Stomach (tissue), 9 donors: Measurements from ENCODE around the gene DDX39B. TPM values are rescaled to one million over a fixed set of nuclear protein-coding genes. Genes with fewer than 3 reads are reported as not detected.

Experiments
- DNase-seq, 2 donors: peaks; one replicate each; pipeline versions ENCODE4 v3.0.0 to v3.0.0-alpha.2; 2013 to 2019
- H3K27ac ChIP-seq, 5 donors: fragments of 200-600 bp in 4 of 5; sonication (generic) in 4 of 5; one replicate each; pipeline ENCODE4 v1.5.1; 2013 to 2019; ENCODE audit warnings: mild to moderate bottlenecking in 1 of 5, moderate library complexity in 1 of 5
- H3K27me3 ChIP-seq, 3 donors: fragments of 200-600 bp; sonication (generic); one replicate each; pipeline ENCODE4 v1.5.1; 2017 to 2019; ENCODE audit warnings: mixed run types in 1 of 3
- H3K36me3 ChIP-seq, 4 donors: fragments of 200-600 bp; sonication (generic); 1 replicate in 3 of 4; 2 replicates in 1 of 4; pipeline ENCODE4 v1.5.1; 2016 to 2019
- H3K4me1 ChIP-seq, 4 donors: fragments of 200-600 bp; sonication (generic); one replicate each; pipeline ENCODE4 v1.5.1; 2016 to 2019
- H3K4me3 ChIP-seq, 4 donors: fragments of 200-600 bp; sonication (generic) in 3 of 4; one replicate each; pipeline ENCODE4 v1.5.1; 2016 to 2019; ENCODE audit warnings: mild to moderate bottlenecking in 1 of 4
- H3K9me3 ChIP-seq, 4 donors: fragments of 200-600 bp; sonication (generic); one replicate each; pipeline ENCODE4 v1.5.1; 2016 to 2019
- CTCF ChIP-seq, 7 experiments: fragments of 450-650 bp in 4 of 7; fragments of 200-600 bp in 3 of 7; sonication (generic) in 3 of 7; IDR thresholded peaks; one replicate each; pipeline ENCODE4 v1.5.1; 2016 to 2019; ENCODE audit warnings: antibody characterized with exemption in 7 of 7, control low read depth in 2 of 7, mild to moderate bottlenecking in 1 of 7
- EP300 ChIP-seq: sonication (generic); formaldehyde crosslinking; IDR thresholded peaks from one replicate; pipeline ENCODE4 v1.6.1; 2017; ENCODE audit warnings: antibody characterized with exemption
- POLR2A ChIP-seq, 4 donors: fragments of 450-650 bp; IDR thresholded peaks; one replicate each; pipeline ENCODE4 v1.6.1; 2016; ENCODE audit warnings: antibody characterized with exemption in 4 of 4, control low read depth in 2 of 4, mild to moderate bottlenecking in 1 of 4, moderate library complexity in 1 of 4
- POLR2AphosphoS5 ChIP-seq, 3 donors: sonication (generic); formaldehyde crosslinking; IDR thresholded peaks; one replicate each; pipeline ENCODE4 v1.6.1; 2016; ENCODE audit warnings: antibody characterized with exemption in 3 of 3
- WGBS, 5 donors: extraction: QIAGEN DNeasy Blood & Tissue Kit in 3 of 5; methylation state at CpG; one replicate each; pipeline versions ENCODE4 v1.1.5 to v1.1.7; 2013 to 2018; 5-methylcytosine and 5-hydroxymethylcytosine counted together
- intact Hi-C: fragments of 100-400 bp; cut with DNase I; formaldehyde crosslinking; loops from one replicate; pipeline ENCODE4 v1.15.1; 2023; ENCODE audit warnings: low total_unique reads
- polyA plus RNA-seq, 3 donors: library from polyadenylated mRNA; stranded (reverse); fragments of 200-250 nt; gene quantifications; one replicate each; pipeline ENCODE4 v1.2.3, GENCODE V29; 2013
- total RNA-seq, 5 donors: library from RNA; depleted of rRNA; stranded (reverse); fragments of >200 nt; gene quantifications; one replicate each; pipeline versions ENCODE4 v1.1.0 to v1.2.3, GENCODE V29; 2014 to 2016
- donor health status: healthy with polysubstance abuse.
- donor health status: Bipolar disorder and iron deficiency.
- donor health status: healthy.

Gene DDX39B
- total and polyA plus RNA-seq, 8 donors, result 198 to 445 (median 255) TPM

DNA sequence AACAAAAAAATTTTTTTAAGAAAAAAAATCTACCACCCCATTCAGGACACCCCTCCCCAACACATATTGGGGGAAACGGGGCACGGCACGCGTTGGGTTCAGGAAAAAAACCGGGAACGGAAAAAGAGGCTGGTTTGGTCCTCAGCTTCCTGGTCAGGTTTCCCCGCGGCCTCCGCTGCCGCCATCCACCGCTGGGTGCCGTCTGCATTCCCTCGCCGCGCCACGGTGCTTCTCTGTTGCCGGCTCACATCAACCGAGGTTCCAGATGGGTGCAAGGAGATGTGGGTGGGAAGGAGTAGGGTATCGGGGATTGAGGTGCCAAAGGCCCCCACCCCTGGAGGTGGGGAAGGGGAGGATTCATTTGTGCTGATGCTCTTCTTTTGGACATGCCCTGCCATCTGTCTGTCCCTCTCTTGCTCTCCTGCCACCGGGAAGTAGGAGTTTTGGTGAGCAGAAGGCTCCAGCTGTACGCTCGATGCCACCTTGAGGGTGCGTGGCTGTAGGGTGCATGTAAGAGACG is 7.2 kb downstream of the DDX39B start:
- no peak overlapping the region for H3K4me3 ChIP-seq
- intact Hi-C loops, result no loop called here
- H3K27ac ChIP-seq, result no peak overlapping the region
- H3K4me1 ChIP-seq, result peaks cover 12 to 42% (median 31%) of the 10 kb centered on the region in 4 donors
- no peaks in the 10 kb centered on the region for H3K27me3 ChIP-seq
- TF ChIP-seq POLR2AphosphoS5 (IDR thresholded peaks at IDR 0.05) (no peak), CTCF (IDR thresholded peaks at IDR 0.05) (no peak), EP300 (no peak), POLR2A (IDR thresholded peaks at IDR 0.05) (no peak)
- peaks cover 96 to 100% (median 100%) of the 10 kb centered on the region in 4 donors for H3K36me3 ChIP-seq
- WGBS, 5 donors, result 90 to 91% (median 90%) methylated on average over 24 of the region's 24 CpGs
- H3K9me3 ChIP-seq, result no peaks in the 10 kb centered on the region
- DNase-seq, result no peak

DNA sequence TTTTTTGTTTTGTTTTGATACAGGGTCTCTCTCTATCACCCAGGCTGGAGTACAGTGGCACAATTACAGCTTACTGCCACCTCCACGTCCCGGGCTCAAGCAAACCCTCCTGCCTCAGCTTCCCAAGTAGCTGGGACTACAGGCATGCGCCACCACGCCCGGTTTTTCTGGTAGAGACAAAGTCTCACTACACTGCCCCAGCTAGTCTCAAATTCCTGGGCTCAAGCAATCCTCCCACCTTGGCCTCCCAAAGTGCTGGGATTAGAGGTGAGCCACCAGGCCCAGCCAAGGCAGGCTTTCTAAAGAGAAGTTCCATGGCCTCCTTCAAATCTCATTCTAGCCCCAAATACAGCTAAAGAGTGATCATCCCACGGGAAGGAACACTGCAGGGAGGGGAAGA is 7.8 kb downstream of the DDX39B start:
- DNase-seq, result no peak
- intact Hi-C loops, result no loop called here
- Histone ChIP-seq H3K27me3 (no peaks in the 10 kb centered on the region), H3K4me3 (no peak overlapping the region), H3K36me3 (peaks cover 91 to 98% (median 97%) of the 10 kb centered on the region in 4 donors), H3K9me3 (no peaks in the 10 kb centered on the region), H3K27ac (no peak overlapping the region), H3K4me1 (peaks cover 6 to 36% (median 26%) of the 10 kb centered on the region in 4 donors)
- 86 to 97% (median 94%) methylated on average over 6 of the region's 6 CpGs for WGBS, 5 donors
- TF ChIP-seq POLR2AphosphoS5 (IDR thresholded peaks at IDR 0.05), result peak in 1 of 3 donors; percentile 2
- TF ChIP-seq EP300, result no peak
- TF ChIP-seq POLR2A (IDR thresholded peaks at IDR 0.05), result no peak

- H3K4me3 ChIP-seq, result no peak overlapping the region
- peaks cover under 1 to 35% (median 21%) of the 10 kb centered on the region in 4 donors for H3K4me1 ChIP-seq
- intact Hi-C loops, result no loop called here
- 74 to 100% (median 82%) methylated on average over 1 of the region's 1 CpG for WGBS, 5 donors
- no peaks in the 10 kb centered on the region for H3K27me3 ChIP-seq
- TF ChIP-seq POLR2AphosphoS5 (IDR thresholded peaks at IDR 0.05) (no peak), POLR2A (IDR thresholded peaks at IDR 0.05) (no peak), CTCF (IDR thresholded peaks at IDR 0.05) (no peak), EP300 (no peak)
- H3K9me3 ChIP-seq, result no peaks in the 10 kb centered on the region
- H3K36me3 ChIP-seq, result peaks cover 87 to 93% (median 91%) of the 10 kb centered on the region in 4 donors
- no peak for DNase-seq
- no peak overlapping the region for H3K27ac ChIP-seq
Measured at GRCh38 chr6:31533455-31533841, 8.4 kb downstream of the DDX39B start.

DNA sequence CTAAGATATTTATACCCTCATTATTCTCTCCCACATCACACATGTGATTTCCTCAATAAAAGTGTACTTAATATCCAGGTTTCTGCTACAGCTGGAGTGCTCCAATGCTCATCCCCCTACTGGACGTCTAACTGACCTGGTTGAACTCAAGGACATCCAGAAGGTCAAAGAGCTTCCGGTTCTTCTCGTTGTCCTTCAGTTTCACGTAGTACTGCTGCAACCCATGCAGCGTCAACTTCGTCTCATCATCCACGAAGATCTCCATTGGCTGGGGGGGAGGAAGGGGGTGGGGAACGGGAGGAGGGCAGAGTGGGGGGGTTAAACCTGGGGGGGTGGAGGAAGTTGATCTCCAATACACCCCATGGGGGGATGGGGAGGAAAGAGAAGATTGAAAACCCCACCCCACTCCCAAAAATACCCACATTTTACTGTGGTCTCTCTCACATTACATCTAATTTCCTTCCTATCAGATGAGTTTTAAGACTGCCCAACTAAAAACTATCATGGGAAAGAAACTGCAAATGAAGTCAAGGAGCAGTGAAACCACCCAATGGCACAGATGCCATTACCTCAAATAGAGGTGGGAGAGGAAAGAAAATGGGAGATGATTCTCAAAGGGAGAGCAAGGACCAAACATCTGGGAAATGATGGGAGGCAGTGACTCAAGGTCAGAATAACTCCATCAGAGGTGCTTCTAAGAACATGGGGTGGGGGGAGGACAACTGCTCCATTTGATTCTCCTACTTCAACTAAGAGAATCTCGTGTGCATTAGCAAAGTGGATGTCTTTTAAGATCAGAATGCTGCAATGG is 9.0 kb downstream of the DDX39B start:
- H3K4me1 ChIP-seq, result peaks cover 0 to 29% (median 16%) of the 10 kb centered on the region in 4 donors
- no peak for TF ChIP-seq POLR2AphosphoS5 (IDR thresholded peaks at IDR 0.05)
- TF ChIP-seq POLR2A (IDR thresholded peaks at IDR 0.05), result no peak
- no peak for TF ChIP-seq CTCF (IDR thresholded peaks at IDR 0.05)
- no peak for TF ChIP-seq EP300
- no peaks in the 10 kb centered on the region for H3K9me3 ChIP-seq
- no peaks in the 10 kb centered on the region for H3K27me3 ChIP-seq
- intact Hi-C loops, result no loop called here
- H3K36me3 ChIP-seq, result peaks cover 81 to 87% (median 85%) of the 10 kb centered on the region in 4 donors
- no peak overlapping the region for H3K27ac ChIP-seq
- no peak for DNase-seq
- WGBS, 5 donors, result 57 to 68% (median 63%) methylated on average over 9 of the region's 9 CpGs
- no peak overlapping the region for H3K4me3 ChIP-seq
